ENCODE measurements around the gene TUBGCP3. TPM values are rescaled to one million over a fixed set of nuclear protein-coding genes. Genes with fewer than 3 reads are reported as not detected.

TUBGCP3 gene
- total RNA-seq, 1 experiment from 2014 or later, result 37.3 TPM

DNA sequence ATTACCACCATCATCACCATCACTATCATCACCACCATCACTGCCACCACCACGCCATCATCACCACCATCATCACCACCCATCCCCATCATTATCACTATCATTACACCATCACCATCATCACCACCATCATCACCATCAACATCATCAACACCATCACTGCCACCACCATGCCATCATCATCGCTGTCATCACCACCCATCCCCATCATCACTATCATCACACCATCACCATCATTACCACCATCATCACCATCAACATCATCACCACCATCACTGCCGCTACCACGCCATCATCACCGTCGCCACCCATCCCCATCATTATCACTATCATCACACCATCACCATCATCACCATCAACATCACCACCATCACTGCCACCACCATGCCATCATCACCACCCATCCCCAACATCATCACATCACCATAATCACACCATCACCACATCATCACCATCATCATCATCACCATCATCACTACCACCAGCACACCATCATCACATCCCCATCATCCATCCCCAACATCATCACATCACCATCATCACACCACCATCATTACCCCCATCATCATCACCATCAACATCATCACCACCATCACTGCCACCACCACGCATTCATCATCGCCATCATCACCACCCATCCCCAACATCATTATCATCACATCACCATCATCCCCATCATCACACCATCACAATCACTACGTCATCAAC, 61.7 kb downstream of the TUBGCP3 start:
- H3K79me1 ChIP-seq (ENCODE audit: insufficient read depth, low read depth, low read length, poor library complexity, severe bottlenecking), result no peaks in the 10 kb centered on the region
- H3K9me3 ChIP-seq (ENCODE audit: control insufficient read depth, low read depth, low read length), result no peaks in the 10 kb centered on the region
- H3K79me2 ChIP-seq (ENCODE audit: insufficient read depth, low read length), result no peaks in the 10 kb centered on the region
- peak overlapping the region; percentile 20 for H4K8ac ChIP-seq (replicated peaks; ENCODE audit: insufficient read length, low read depth, low read length)
- WGBS (ENCODE audit: extremely low coverage, insufficient read length, low lambda C conversion rate), result 100% methylated on average over 8 of the region's 9 CpGs
- H3T11ph ChIP-seq (ENCODE audit: low read length), result no peak overlapping the region
- H3K14ac ChIP-seq (ENCODE audit: insufficient read depth, low read length), result no peak overlapping the region
- H2BK12ac ChIP-seq (ENCODE audit: insufficient read length, low read depth, low read length), result no peak overlapping the region
- H3K4me3 Mint-ChIP-seq, result no peak overlapping the region
- no peaks in the 10 kb centered on the region for H3K4me1 Mint-ChIP-seq
- H3K36me3 Mint-ChIP-seq (ENCODE audit: insufficient read depth in 1 of 3, low read depth in 3 of 3), result peaks cover 0 to 5% (median 2%) of the 10 kb centered on the region in 3 experiments; a peak in 3 of 7 replicates
- H3K18ac ChIP-seq (ENCODE audit: insufficient read length, low read depth, low read length), result no peak overlapping the region
- no peaks in the 10 kb centered on the region for H3K27me3 ChIP-seq (ENCODE audit: insufficient read depth, low read length)
- no peak overlapping the region for H2BK15ac ChIP-seq (ENCODE audit: low read depth, low read length)
- H3K27ac Mint-ChIP-seq, result no peak overlapping the region
- TF ChIP-seq, protein P1, sequence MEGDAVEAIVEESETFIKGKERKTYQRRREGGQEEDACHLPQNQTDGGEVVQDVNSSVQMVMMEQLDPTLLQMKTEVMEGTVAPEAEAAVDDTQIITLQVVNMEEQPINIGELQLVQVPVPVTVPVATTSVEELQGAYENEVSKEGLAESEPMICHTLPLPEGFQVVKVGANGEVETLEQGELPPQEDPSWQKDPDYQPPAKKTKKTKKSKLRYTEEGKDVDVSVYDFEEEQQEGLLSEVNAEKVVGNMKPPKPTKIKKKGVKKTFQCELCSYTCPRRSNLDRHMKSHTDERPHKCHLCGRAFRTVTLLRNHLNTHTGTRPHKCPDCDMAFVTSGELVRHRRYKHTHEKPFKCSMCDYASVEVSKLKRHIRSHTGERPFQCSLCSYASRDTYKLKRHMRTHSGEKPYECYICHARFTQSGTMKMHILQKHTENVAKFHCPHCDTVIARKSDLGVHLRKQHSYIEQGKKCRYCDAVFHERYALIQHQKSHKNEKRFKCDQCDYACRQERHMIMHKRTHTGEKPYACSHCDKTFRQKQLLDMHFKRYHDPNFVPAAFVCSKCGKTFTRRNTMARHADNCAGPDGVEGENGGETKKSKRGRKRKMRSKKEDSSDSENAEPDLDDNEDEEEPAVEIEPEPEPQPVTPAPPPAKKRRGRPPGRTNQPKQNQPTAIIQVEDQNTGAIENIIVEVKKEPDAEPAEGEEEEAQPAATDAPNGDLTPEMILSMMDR (conservative IDR thresholded peaks at IDR 0.05), result no peak
- no peak overlapping the region for H3K9ac ChIP-seq (ENCODE audit: extremely low read depth, insufficient read length, low read length)
- no peak overlapping the region for H3K56ac ChIP-seq (ENCODE audit: insufficient read length, low read depth, low read length)
- H2AFZ ChIP-seq (ENCODE audit: low read length), result no peak overlapping the region
- no peak overlapping the region for H2AK5ac ChIP-seq (ENCODE audit: insufficient read length, low read length)
- H3K23me2 ChIP-seq (ENCODE audit: insufficient read length, low read depth, low read length, poor library complexity, severe bottlenecking), result no peaks in the 10 kb centered on the region
- no peak overlapping the region for H3K27ac ChIP-seq (ENCODE audit: insufficient read length, low read depth, low read length)
- H3K27me3 Mint-ChIP-seq (ENCODE audit: low read depth), result no peaks in the 10 kb centered on the region
- peak overlapping the region; percentile 37 for H3K23ac ChIP-seq (ENCODE audit: insufficient read length, low read depth, low read length)
- no peak overlapping the region for H3K4me2 ChIP-seq (ENCODE audit: insufficient read depth, insufficient read length, low read length)
- H3K4me1 ChIP-seq (ENCODE audit: insufficient read depth, low read length), result no peaks in the 10 kb centered on the region
- no peak overlapping the region for H2BK120ac ChIP-seq (ENCODE audit: low read depth, low read length, poor library complexity, severe bottlenecking)
- H2BK5ac ChIP-seq (ENCODE audit: insufficient read length, low read length), result no peak overlapping the region
- H3K9me3 Mint-ChIP-seq, result no peaks in the 10 kb centered on the region
- no peak overlapping the region for H2BK20ac ChIP-seq (ENCODE audit: low read depth, low read length, poor library complexity, severe bottlenecking)
- H3K4ac ChIP-seq (ENCODE audit: low read depth, low read length), result no peak overlapping the region
- no peak for DNase-seq
- no peak overlapping the region for H4K91ac ChIP-seq (ENCODE audit: insufficient read length, low read depth, low read length)
- H4K20me1 ChIP-seq (ENCODE audit: control insufficient read depth, insufficient read depth, insufficient read length), result peaks cover 4% of the 10 kb centered on the region
- peak overlapping the region; percentile 11 for H4K5ac ChIP-seq (ENCODE audit: insufficient read length, low read depth, low read length)

Measured in H9 (cell line).